Liver (tissue), 3 donors: ENCODE results near the gene KATNIP.
A peak's percentile ranks its signal among the peaks of the same experiment; 100 is the strongest.

Experiments used
- CTCF ChIP-seq: fragments of 150-350 bp; IDR thresholded peaks from 2 replicates; pipeline ENCODE4 v1.5.1; 2017; ENCODE audit warnings: improper control_type of control experiment, low read depth, low read length; ENCODE audit not compliant: missing input control
- EGR1 ChIP-seq, 2 donors: IDR thresholded peaks; 2 replicates each; pipeline ENCODE4 v1.6.1; 2016 to 2018; ENCODE audit warnings: antibody characterized with exemption in 2 of 2, low read depth in 2 of 2
- GABPA ChIP-seq, 2 donors: IDR thresholded peaks in 1 of 2; conservative IDR thresholded peaks in 1 of 2; 2 replicates each; pipeline ENCODE4 v1.6.1; 2016; ENCODE audit warnings: antibody characterized with exemption in 2 of 2, mild to moderate bottlenecking in 1 of 2, moderate library complexity in 1 of 2
- HNF4A ChIP-seq, 2 donors: conservative IDR thresholded peaks; 2 replicates each; pipeline ENCODE4 v1.6.1; 2016; ENCODE audit warnings: antibody characterized with exemption in 2 of 2, mild to moderate bottlenecking in 2 of 2
- JUND ChIP-seq, 2 donors: IDR thresholded peaks; 2 replicates each; pipeline ENCODE4 v1.6.1; 2016; ENCODE audit warnings: antibody characterized with exemption in 2 of 2
- MAX ChIP-seq: IDR thresholded peaks from 2 replicates; pipeline ENCODE4 v1.6.1; 2016; ENCODE audit warnings: antibody characterized with exemption
- NR2F2 ChIP-seq: IDR thresholded peaks from 2 replicates; pipeline ENCODE4 v1.6.1; 2016; ENCODE audit warnings: antibody characterized with exemption
- RAD21 ChIP-seq, 2 donors: IDR thresholded peaks; 2 replicates each; pipeline ENCODE4 v1.6.1; 2016; ENCODE audit warnings: antibody characterized with exemption in 2 of 2, mild to moderate bottlenecking in 2 of 2
- REST ChIP-seq: IDR thresholded peaks from 2 replicates; pipeline ENCODE4 v1.6.1; 2016; ENCODE audit warnings: antibody characterized with exemption, mild to moderate bottlenecking
- RXRA ChIP-seq, 2 donors: IDR thresholded peaks; 2 replicates each; pipeline ENCODE4 v1.6.1; 2017 to 2018; ENCODE audit warnings: antibody characterized with exemption in 2 of 2, mild to moderate bottlenecking in 1 of 2
- SP1 ChIP-seq: IDR thresholded peaks from 2 replicates; pipeline ENCODE4 v1.6.1; 2018; ENCODE audit warnings: antibody characterized with exemption, mild to moderate bottlenecking
- TAF1 ChIP-seq: conservative IDR thresholded peaks from 2 replicates; pipeline ENCODE4 v1.6.1; 2016; ENCODE audit warnings: antibody characterized with exemption, mild to moderate bottlenecking
- YY1 ChIP-seq: IDR thresholded peaks from 2 replicates; pipeline ENCODE4 v1.6.1; 2016; ENCODE audit warnings: antibody characterized with exemption, mild to moderate bottlenecking
- ZBTB33 ChIP-seq: IDR thresholded peaks from 2 replicates; pipeline ENCODE4 v1.6.1; 2016; ENCODE audit warnings: antibody characterized with exemption
- donor health status: healthy.
- donor health status: healthy.

- TF ChIP-seq CTCF (no peak), ZBTB33 (no peak), RAD21 (IDR thresholded peaks at IDR 0.05) (no peak), GABPA (IDR thresholded peaks at IDR 0.05 in 1 of 2, conservative IDR thresholded peaks at IDR 0.05 in 1 of 2) (no peak), HNF4A (conservative IDR thresholded peaks at IDR 0.05) (no peak), NR2F2 (no peak), JUND (IDR thresholded peaks at IDR 0.05) (no peak), MAX (no peak), YY1 (no peak), REST (no peak), TAF1 (no peak), RXRA (IDR thresholded peaks at IDR 0.05) (no peak), EGR1 (IDR thresholded peaks at IDR 0.05; ENCODE audit: low read depth in 2 of 2) (no peak), SP1 (peak; percentile 31)
These were observed 28.8 kb upstream of the KATNIP start for GRCh38 chr16:27520982-27521673.
